ENCODE data around the gene PACS2.
"Not testable (repeated sequence)": the region's sequence is repeated elsewhere in the genome, so short reads cannot be mapped to it uniquely, and the experiment has no call there.

PACS2 gene

GRCh38 chr14:105316577-105316941, 2.0 kb downstream of the PACS2 start:
- no peak for DNase-seq

- no peak for DNase-seq
Measured at GRCh38 chr14:105316968-105317510, 2.5 kb downstream of the PACS2 start.

GRCh38 chr14:105317546-105317945, 3.0 kb downstream of the PACS2 start:
- no peak for DNase-seq

GRCh38 chr14:105322791-105323556, 8.4 kb downstream of the PACS2 start:
- DNase-seq, result no peak

GRCh38 chr14:105323663-105324062, 9.1 kb downstream of the PACS2 start:
- DNase-seq, result no peak

GRCh38 chr14:105324080-105324778, 9.7 kb downstream of the PACS2 start:
- DNase-seq, result no peak

- DNase-seq, result no peak
Measured at GRCh38 chr14:105324871-105325270, 10.3 kb downstream of the PACS2 start.

GRCh38 chr14:105325303-105325702, 10.8 kb downstream of the PACS2 start:
- DNase-seq, result no peak

GRCh38 chr14:105325716-105326567, 11.4 kb downstream of the PACS2 start:
- no peak for DNase-seq

GRCh38 chr14:105326568-105326867, 12.0 kb downstream of the PACS2 start:
- no peak for DNase-seq

GRCh38 chr14:105326891-105327694, 12.5 kb downstream of the PACS2 start:
- DNase-seq, result no peak

- DNase-seq, result not testable (repeated sequence)
Measured at GRCh38 chr14:105327695-105328045, 13.1 kb downstream of the PACS2 start.

GRCh38 chr14:105328070-105328677, 13.6 kb downstream of the PACS2 start:
- no peak for DNase-seq

GRCh38 chr14:105328678-105329390, 14.3 kb downstream of the PACS2 start:
- DNase-seq, result no peak

GRCh38 chr14:105329411-105330150, 15.0 kb downstream of the PACS2 start:
- DNase-seq, result no peak

GRCh38 chr14:105330491-105330895, 15.9 kb downstream of the PACS2 start:
- no peak for DNase-seq

- no peak for DNase-seq
Measured at GRCh38 chr14:105331575-105332349, 17.2 kb downstream of the PACS2 start.

GRCh38 chr14:105332350-105332874, 17.9 kb downstream of the PACS2 start:
- DNase-seq, result no peak

- no peak for DNase-seq
Measured at GRCh38 chr14:105333020-105333490, 18.5 kb downstream of the PACS2 start.
